ENCODE data around the gene PGAP2.

DNA sequence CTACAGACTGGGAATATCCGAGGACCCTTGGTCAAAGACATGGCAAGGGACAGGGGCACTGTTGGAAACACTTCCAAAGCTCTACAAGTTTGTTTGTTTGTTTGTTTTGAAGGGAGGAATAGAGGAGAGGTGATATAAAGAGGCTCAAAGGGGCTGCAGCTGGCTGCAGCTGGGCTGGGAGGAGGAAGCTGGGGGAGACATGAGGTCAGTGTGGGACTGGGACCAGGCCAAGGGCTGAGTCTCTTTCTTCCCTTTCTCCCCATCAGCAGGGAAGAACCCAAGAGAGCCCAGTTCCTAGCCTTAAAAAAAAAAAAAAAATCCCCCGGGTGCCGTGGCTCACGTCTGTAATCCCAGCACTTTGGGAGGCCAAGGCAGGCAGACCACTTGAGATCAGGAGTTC, 27.4 kb downstream of the PGAP2 start:
- TF ChIP-seq ZNF621 (tag by site-specific recombination; IDR thresholded peaks at IDR 0.05) = no peak
- TF ChIP-seq, protein P1, sequence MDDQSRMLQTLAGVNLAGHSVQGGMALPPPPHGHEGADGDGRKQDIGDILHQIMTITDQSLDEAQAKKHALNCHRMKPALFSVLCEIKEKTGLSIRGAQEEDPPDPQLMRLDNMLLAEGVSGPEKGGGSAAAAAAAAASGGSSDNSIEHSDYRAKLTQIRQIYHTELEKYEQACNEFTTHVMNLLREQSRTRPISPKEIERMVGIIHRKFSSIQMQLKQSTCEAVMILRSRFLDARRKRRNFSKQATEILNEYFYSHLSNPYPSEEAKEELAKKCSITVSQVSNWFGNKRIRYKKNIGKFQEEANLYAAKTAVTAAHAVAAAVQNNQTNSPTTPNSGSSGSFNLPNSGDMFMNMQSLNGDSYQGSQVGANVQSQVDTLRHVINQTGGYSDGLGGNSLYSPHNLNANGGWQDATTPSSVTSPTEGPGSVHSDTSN (CRISPR knock-in tag; IDR thresholded peaks at IDR 0.05) = no peak
- TF ChIP-seq ZNF610 (tag by site-specific recombination; IDR thresholded peaks at IDR 0.05; ENCODE audit: borderline replicate concordance) = no peak
- TF ChIP-seq, protein P2, sequence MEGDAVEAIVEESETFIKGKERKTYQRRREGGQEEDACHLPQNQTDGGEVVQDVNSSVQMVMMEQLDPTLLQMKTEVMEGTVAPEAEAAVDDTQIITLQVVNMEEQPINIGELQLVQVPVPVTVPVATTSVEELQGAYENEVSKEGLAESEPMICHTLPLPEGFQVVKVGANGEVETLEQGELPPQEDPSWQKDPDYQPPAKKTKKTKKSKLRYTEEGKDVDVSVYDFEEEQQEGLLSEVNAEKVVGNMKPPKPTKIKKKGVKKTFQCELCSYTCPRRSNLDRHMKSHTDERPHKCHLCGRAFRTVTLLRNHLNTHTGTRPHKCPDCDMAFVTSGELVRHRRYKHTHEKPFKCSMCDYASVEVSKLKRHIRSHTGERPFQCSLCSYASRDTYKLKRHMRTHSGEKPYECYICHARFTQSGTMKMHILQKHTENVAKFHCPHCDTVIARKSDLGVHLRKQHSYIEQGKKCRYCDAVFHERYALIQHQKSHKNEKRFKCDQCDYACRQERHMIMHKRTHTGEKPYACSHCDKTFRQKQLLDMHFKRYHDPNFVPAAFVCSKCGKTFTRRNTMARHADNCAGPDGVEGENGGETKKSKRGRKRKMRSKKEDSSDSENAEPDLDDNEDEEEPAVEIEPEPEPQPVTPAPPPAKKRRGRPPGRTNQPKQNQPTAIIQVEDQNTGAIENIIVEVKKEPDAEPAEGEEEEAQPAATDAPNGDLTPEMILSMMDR (tag by site-specific recombination; IDR thresholded peaks at IDR 0.05) = no peak
- TF ChIP-seq, protein P3, sequence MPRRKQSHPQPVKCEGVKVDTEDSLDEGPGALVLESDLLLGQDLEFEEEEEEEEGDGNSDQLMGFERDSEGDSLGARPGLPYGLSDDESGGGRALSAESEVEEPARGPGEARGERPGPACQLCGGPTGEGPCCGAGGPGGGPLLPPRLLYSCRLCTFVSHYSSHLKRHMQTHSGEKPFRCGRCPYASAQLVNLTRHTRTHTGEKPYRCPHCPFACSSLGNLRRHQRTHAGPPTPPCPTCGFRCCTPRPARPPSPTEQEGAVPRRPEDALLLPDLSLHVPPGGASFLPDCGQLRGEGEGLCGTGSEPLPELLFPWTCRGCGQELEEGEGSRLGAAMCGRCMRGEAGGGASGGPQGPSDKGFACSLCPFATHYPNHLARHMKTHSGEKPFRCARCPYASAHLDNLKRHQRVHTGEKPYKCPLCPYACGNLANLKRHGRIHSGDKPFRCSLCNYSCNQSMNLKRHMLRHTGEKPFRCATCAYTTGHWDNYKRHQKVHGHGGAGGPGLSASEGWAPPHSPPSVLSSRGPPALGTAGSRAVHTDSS (tag by site-specific recombination; IDR thresholded peaks at IDR 0.05) = no peak
- no peak for TF ChIP-seq ZBTB48 (tag by site-specific recombination; IDR thresholded peaks at IDR 0.05)
- TF ChIP-seq HOXC10 (CRISPR knock-in tag; IDR thresholded peaks at IDR 0.05) = no peak
- TF ChIP-seq, protein P4, sequence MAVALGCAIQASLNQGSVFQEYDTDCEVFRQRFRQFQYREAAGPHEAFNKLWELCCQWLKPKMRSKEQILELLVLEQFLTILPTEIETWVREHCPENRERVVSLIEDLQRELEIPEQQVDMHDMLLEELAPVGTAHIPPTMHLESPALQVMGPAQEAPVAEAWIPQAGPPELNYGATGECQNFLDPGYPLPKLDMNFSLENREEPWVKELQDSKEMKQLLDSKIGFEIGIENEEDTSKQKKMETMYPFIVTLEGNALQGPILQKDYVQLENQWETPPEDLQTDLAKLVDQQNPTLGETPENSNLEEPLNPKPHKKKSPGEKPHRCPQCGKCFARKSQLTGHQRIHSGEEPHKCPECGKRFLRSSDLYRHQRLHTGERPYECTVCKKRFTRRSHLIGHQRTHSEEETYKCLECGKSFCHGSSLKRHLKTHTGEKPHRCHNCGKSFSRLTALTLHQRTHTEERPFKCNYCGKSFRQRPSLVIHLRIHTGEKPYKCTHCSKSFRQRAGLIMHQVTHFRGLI (tag by site-specific recombination; IDR thresholded peaks at IDR 0.05) = no peak
